Muscle layer of duodenum (tissue), 2 donors: ENCODE measurements around the gene LRIG1.

Experiments used
- H3K27ac ChIP-seq: one replicate; pipeline ENCODE4 v1.7.0; 2013; ENCODE audit warnings: mild to moderate bottlenecking, low read length
- H3K27me3 ChIP-seq: one replicate; pipeline ENCODE4 v1.7.0; 2013; ENCODE audit warnings: low read depth, mild to moderate bottlenecking, control low read depth, low read length
- H3K36me3 ChIP-seq, 2 donors: one replicate each; pipeline ENCODE4 v1.7.0; 2013; ENCODE audit warnings: low read length in 2 of 2, control low read depth in 1 of 2, mild to moderate bottlenecking in 1 of 2; ENCODE audit not compliant: insufficient read depth in 2 of 2, control insufficient read depth in 1 of 2
- H3K4me1 ChIP-seq, 2 donors: one replicate each; pipeline ENCODE4 v1.7.0; 2013; ENCODE audit warnings: low read length in 2 of 2, mild to moderate bottlenecking in 2 of 2, control low read depth in 1 of 2, moderate library complexity in 1 of 2; ENCODE audit not compliant: insufficient read depth in 2 of 2, control insufficient read depth in 1 of 2
- H3K4me3 ChIP-seq, 2 donors: one replicate each; pipeline ENCODE4 v1.7.0; 2013; ENCODE audit warnings: low read length in 2 of 2, low read depth in 1 of 2, mild to moderate bottlenecking in 1 of 2
- H3K9me3 ChIP-seq, 2 donors: one replicate each; pipeline ENCODE4 v1.7.0; 2013; ENCODE audit warnings: low read length in 2 of 2, control low read depth in 1 of 2, mild to moderate bottlenecking in 1 of 2; ENCODE audit not compliant: control insufficient read depth in 1 of 2
- donor health status: healthy.

The LRIG1 gene

DNA sequence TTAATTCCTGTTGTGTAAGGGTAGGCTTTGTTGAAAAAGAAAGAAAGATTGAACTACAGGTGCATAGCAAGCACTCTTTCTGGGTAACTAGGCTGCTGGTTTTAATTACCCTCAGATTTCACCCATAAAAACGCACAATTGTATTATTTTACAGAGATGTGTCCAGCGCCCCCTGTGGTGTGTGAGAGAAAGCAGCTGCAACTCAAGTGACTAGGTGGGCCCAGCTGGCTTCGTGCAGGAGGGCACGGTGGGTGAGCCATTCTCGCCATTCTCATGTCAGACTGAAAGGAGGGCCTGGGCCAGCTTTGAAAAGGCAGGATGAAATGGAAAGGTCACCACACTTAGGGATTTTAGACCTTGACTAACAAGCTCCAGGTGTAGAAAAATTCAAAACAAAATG lies 122.6 kb downstream of the LRIG1 start:
- Histone ChIP-seq H3K36me3 (peaks cover 65 to 68% of the 10 kb centered on the region in 2 donors), H3K4me1 (peaks cover 14 to 17% of the 10 kb centered on the region in 2 donors), H3K4me3 (no peak overlapping the region), H3K9me3 (no peaks in the 10 kb centered on the region), H3K27me3 (no peaks in the 10 kb centered on the region), H3K27ac (no peak overlapping the region)

GRCh38 chr3:66377800-66378199 lies 123.0 kb downstream of the LRIG1 start:
- peaks cover 61 to 64% of the 10 kb centered on the region in 2 donors for H3K36me3 ChIP-seq
- H3K4me1 ChIP-seq = peaks cover 14 to 17% of the 10 kb centered on the region in 2 donors
- H3K9me3 ChIP-seq = no peaks in the 10 kb centered on the region
- no peak overlapping the region for H3K4me3 ChIP-seq
- no peaks in the 10 kb centered on the region for H3K27me3 ChIP-seq
- H3K27ac ChIP-seq = no peak overlapping the region

GRCh38 chr3:66376568-66376967 lies 124.3 kb downstream of the LRIG1 start:
- no peak overlapping the region for H3K4me3 ChIP-seq
- H3K4me1 ChIP-seq = peaks cover 7 to 9% of the 10 kb centered on the region in 2 donors
- H3K27ac ChIP-seq = no peak overlapping the region
- H3K36me3 ChIP-seq = peaks cover 48 to 51% of the 10 kb centered on the region in 2 donors
- no peaks in the 10 kb centered on the region for H3K9me3 ChIP-seq
- H3K27me3 ChIP-seq = no peaks in the 10 kb centered on the region

GRCh38 chr3:66372681-66373350 lies 128.0 kb downstream of the LRIG1 start:
- Histone ChIP-seq H3K27ac (no peak overlapping the region), H3K4me3 (no peak overlapping the region), H3K4me1 (peaks cover 6 to 9% of the 10 kb centered on the region in 2 donors), H3K9me3 (no peaks in the 10 kb centered on the region), H3K27me3 (no peaks in the 10 kb centered on the region), H3K36me3 (peaks cover 15 to 17% of the 10 kb centered on the region in 2 donors)

DNA sequence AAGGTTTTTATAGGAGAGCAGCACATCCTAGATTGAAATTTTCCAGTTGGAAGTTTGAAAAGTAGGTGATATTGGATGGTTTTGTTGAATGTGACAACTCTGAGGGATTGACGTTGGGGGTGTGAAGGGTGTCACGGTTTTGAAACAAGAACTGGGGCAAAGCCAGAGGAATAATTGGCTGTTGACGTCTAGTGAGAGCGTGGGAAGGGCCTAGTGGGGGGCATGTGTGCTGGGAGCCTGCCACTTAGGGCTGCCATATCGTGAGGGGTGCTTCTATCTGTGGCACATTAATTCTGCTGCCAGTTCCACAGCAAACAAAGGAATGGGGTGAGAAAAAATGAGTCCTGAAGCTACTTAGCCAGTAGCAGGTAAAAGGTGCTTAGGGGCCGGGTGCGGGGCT lies 129.4 kb downstream of the LRIG1 start:
- no peak overlapping the region for H3K4me3 ChIP-seq
- H3K36me3 ChIP-seq = peaks cover 5 to 6% of the 10 kb centered on the region in 2 donors
- no peaks in the 10 kb centered on the region for H3K9me3 ChIP-seq
- H3K27ac ChIP-seq = no peak overlapping the region
- H3K4me1 ChIP-seq = no peaks in the 10 kb centered on the region
- H3K27me3 ChIP-seq = no peaks in the 10 kb centered on the region

DNA sequence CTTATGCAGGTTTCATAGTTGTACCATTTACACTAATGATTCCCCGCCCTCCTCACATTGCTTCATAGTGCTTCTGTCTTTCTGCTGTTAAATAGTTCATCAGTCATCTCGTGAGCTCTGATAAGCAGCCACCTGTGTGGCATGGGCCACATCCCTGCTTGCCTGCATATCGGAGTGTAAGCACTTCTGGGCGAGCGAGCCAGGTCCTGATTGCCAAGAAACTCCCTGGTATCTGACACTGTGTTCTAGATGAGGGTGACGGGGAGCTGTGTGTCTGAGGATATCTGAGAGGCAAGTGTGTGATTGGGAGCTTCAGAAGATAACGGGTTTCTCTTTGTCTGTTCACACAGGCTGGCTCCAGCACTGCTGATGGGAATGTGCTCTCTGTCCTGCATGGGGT lies 130.6 kb downstream of the LRIG1 start:
- Histone ChIP-seq H3K4me3 (no peak overlapping the region), H3K9me3 (no peaks in the 10 kb centered on the region), H3K4me1 (no peaks in the 10 kb centered on the region), H3K27ac (no peak overlapping the region), H3K27me3 (no peaks in the 10 kb centered on the region), H3K36me3 (peaks cover 0 to 5% of the 10 kb centered on the region in 2 donors)

DNA sequence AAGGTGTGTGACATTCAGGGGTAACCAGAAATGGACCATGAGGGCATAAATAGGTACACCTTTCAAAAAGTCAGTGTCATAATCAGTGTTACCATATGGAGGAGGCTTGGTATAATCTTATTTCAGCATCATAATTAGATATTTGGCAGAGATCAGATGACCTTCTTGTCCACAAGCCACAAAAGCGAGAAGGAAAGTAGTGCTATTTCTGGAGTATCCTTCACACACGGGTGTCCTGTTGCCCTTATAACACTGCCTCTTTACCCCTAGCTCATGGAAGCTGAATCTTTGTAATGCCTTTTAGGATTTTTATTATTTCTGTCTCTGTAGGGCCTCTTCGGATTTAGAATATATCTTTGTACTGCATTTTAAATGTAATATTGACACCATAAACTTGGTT lies 132.8 kb downstream of the LRIG1 start:
- no peaks in the 10 kb centered on the region for H3K9me3 ChIP-seq
- H3K27ac ChIP-seq = no peak overlapping the region

DNA sequence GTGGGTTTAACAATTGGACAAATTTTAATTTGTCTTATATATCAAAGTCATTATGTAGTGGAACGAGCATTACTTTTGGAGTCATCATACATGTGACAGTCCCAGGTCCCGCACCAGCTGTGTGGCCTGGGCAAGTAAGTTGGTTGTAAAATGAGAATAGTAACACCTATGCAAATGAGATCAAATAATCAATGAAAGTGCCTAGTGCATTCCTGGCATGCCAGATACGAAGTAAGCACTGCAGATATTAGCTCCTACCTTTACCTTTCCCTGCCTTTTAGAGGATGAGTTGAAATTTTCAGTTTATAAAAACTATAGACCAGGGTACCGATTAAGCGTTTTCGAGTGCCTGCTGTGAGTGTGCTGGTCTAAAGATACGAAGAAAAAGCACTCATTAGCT lies 134.1 kb downstream of the LRIG1 start:
- no peak overlapping the region for H3K27ac ChIP-seq
- H3K36me3 ChIP-seq = peaks cover 0 to 5% of the 10 kb centered on the region in 2 donors
- H3K4me1 ChIP-seq = no peaks in the 10 kb centered on the region
- H3K9me3 ChIP-seq = no peaks in the 10 kb centered on the region
- H3K4me3 ChIP-seq = no peak overlapping the region
- no peaks in the 10 kb centered on the region for H3K27me3 ChIP-seq

More for the DNA sequence above, 132.8 kb downstream of the LRIG1 start:
- Histone ChIP-seq H3K36me3 (peaks cover 0 to 5% of the 10 kb centered on the region in 2 donors), H3K4me1 (no peaks in the 10 kb centered on the region), H3K27me3 (no peaks in the 10 kb centered on the region), H3K4me3 (no peak overlapping the region)

DNA sequence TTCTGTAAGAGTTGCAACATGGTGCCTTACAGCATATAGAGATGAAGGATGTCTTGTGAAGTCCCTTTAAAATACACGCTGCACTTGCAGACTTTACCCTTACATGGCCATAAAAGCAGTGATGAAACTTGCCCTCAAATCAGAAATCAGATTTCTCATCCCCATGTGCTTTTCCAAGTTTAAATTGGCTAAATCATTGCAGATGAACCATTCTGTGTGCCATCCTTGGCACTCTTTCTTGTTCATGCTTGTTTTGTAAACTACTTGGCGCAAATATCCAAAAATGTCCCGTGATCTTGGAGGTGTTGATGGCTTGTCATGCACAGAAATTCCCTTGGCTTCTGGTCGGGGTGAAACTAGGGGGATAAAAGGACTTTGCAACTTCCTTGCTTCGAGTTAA lies 135.7 kb downstream of the LRIG1 start:
- Histone ChIP-seq H3K36me3 (no peaks in the 10 kb centered on the region), H3K27me3 (no peaks in the 10 kb centered on the region), H3K4me3 (no peak overlapping the region), H3K4me1 (no peaks in the 10 kb centered on the region), H3K27ac (no peak overlapping the region), H3K9me3 (no peaks in the 10 kb centered on the region)

DNA sequence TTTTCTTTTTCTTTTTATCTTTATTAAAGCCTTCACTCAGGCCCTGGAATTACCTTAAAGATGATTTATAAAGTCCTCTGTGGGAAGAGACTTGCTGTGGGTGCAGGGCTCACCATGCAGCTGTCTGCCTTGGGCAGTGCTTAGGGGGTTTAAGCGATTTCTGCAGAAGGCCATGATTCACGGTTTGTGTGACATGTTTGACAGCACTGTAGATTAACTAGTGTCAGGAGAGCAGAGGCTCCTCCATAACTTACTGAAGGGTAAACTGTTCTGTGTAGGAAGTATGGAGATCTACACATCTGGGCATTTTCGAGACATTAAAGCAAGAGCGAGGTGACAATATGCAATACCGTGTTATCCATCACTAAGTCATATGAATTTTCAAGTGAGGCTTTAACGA lies 137.7 kb downstream of the LRIG1 start:
- H3K4me1 ChIP-seq = no peaks in the 10 kb centered on the region
- H3K9me3 ChIP-seq = no peaks in the 10 kb centered on the region
- no peaks in the 10 kb centered on the region for H3K27me3 ChIP-seq
- no peak overlapping the region for H3K4me3 ChIP-seq
- H3K36me3 ChIP-seq = no peaks in the 10 kb centered on the region
- no peak overlapping the region for H3K27ac ChIP-seq

GRCh38 chr3:66362541-66362941 lies 138.3 kb downstream of the LRIG1 start:
- H3K4me1 ChIP-seq = no peaks in the 10 kb centered on the region
- H3K4me3 ChIP-seq = no peak overlapping the region
- H3K27ac ChIP-seq = no peak overlapping the region
- H3K27me3 ChIP-seq = no peaks in the 10 kb centered on the region
- no peaks in the 10 kb centered on the region for H3K9me3 ChIP-seq
- no peaks in the 10 kb centered on the region for H3K36me3 ChIP-seq

GRCh38 chr3:66361356-66361755 lies 139.5 kb downstream of the LRIG1 start:
- no peak overlapping the region for H3K4me3 ChIP-seq
- H3K4me1 ChIP-seq = no peaks in the 10 kb centered on the region
- no peaks in the 10 kb centered on the region for H3K27me3 ChIP-seq
- H3K36me3 ChIP-seq = no peaks in the 10 kb centered on the region
- no peak overlapping the region for H3K27ac ChIP-seq
- H3K9me3 ChIP-seq = no peaks in the 10 kb centered on the region
